Stimulated activated naive CD8-positive, alpha-beta T cell treated with anti-CD3 and anti-CD28 coated beads, Interleukin-15, amount 100 ng/mL, for 72 hours (primary cell): ENCODE results near the gene TRMT10B.
"Not testable (repeated sequence)": the region's sequence is repeated elsewhere in the genome, so short reads cannot be mapped to it uniquely, and the experiment has no call there.

Experiments
- ATAC-seq: fragments of 150-1000 bp; cut with Tn5 transposase; 2 replicates; pipeline ENCODE4 v1.10.0; 2021; ENCODE audit warnings: mild to moderate bottlenecking, moderate library complexity
- DNase-seq, 2 donors: peaks; one replicate each; pipeline ENCODE4 v3.0.0; 2021 to 2022
- H3K27ac Mint-ChIP-seq, 2 donors: one replicate each; pipeline ENCODE4 v1.8.0; 2022; ENCODE audit warnings: mild to moderate bottlenecking in 2 of 2, mixed read lengths in 2 of 2, moderate library complexity in 2 of 2
- H3K27me3 Mint-ChIP-seq: one replicate; pipeline ENCODE4 v1.8.0; 2022; ENCODE audit warnings: mixed read lengths
- H3K4me1 Mint-ChIP-seq: one replicate; pipeline ENCODE4 v1.8.0; 2022; ENCODE audit warnings: mild to moderate bottlenecking, mixed read lengths
- H3K4me3 Mint-ChIP-seq, 2 donors: one replicate each; pipeline ENCODE4 v1.8.0; 2022; ENCODE audit warnings: mild to moderate bottlenecking in 2 of 2, mixed read lengths in 2 of 2, moderate library complexity in 1 of 2
- H3K9me3 Mint-ChIP-seq, 2 donors: one replicate each; pipeline ENCODE4 v1.8.0; 2022; ENCODE audit warnings: mixed read lengths in 2 of 2

The TRMT10B gene

DNA sequence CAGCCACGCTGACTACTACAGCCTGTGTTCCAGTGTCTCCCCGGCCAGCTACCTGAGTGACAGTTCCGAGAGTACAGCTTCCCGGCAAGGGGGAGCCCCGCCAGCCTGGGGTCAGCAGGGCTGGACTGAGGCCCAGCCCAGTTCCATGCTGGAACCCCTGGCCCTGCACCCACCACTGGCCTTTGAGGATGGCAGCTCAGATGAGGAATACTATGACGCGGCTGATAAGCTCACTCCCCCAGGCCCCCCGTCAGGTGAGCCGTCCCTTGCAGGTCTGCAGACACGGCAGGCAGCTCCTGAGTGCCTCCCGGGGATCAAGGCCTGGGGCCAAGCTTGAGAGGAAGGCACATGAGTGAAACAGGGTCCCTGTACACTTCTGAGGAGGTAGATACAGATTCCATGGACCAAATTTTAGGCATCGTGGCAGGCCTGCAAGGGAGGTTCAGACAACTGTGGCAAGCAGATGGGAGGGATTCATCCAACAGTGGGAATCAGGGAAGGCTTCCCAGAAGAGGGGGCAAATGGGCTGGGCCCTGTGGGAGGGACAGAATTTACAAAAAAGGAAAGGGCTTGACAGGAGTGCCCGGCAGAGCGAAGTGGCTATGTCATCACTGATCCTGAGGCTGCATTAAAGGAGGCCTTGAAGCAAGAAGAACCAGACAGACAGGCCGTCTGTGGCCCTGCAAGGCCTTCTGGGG lies 12.8 kb upstream of the TRMT10B start:
- Mint-ChIP-seq H3K27me3 (no peaks in the 10 kb centered on the region), H3K4me3 (no peak overlapping the region), H3K4me1 (no peaks in the 10 kb centered on the region), H3K27ac (peak overlapping the region in 1 of 2 donors; percentile 83), H3K9me3 (no peaks in the 10 kb centered on the region)
- ATAC-seq (no peak), DNase-seq (no peak)

DNA sequence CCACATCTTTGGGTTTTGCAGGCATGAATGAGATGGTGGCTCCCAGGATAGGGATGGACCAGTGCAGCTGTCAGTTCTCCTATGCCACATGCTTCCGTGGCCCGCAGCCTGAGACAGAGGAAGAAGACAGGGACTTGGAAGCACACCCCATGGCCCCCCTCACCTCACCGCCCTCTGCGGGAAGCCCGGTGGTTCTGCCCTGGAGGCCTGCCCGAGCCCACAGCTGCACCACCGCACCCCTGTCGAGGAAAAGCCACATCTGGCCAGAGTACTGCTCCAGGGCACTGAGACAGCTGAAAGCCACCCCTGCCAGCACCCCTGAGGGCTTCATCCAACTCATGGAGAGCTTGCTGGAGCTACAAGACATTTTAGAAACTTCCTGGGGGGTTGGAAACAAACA lies 7.6 kb upstream of the TRMT10B start:
- no peaks in the 10 kb centered on the region for H3K4me1 Mint-ChIP-seq
- ATAC-seq (no peak), DNase-seq (no peak)
- H3K27ac Mint-ChIP-seq, result no peak overlapping the region
- no peak overlapping the region for H3K4me3 Mint-ChIP-seq
- no peaks in the 10 kb centered on the region for H3K9me3 Mint-ChIP-seq
- no peaks in the 10 kb centered on the region for H3K27me3 Mint-ChIP-seq

DNA sequence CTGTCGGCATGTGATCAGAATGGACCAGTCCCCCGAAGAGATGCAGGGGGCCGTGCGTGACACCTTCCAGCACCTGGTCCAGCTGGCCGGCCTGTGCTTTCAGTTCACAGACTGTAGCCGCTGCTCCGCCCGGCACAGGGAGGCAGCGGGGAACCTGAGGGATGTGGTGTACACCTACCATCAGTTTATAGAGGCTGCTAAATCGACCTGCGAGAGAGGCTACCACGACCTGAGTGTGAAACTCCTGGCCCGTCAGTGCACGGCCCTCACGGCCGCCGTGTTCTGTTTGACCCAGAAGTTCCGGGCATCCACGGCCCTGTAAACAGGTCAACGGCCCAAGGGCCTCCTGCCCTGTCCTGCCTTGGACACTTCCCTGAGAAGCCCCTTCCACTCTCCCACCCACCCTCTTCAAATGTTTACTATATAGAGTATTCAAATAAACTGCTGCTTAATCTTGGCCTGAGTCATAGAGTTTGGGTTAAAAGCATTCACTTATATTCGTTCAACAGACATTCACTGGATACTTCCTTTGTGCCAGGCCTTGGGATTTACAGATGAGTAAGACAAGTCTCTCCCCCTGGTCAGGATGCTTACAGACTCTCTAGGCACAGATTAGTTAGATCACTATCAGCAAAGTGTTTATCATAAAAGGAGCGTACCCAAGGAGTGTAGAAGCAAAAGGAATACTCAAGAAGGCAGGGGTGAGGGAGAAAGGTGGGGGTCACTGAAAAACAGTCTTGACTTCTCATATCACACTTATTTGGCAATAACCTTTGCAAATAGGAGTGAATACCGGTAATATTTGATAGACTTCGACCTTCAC lies 6.9 kb upstream of the TRMT10B start:
- Mint-ChIP-seq H3K9me3 (no peaks in the 10 kb centered on the region), H3K27ac (peak overlapping the region in 1 of 2 donors; percentile 62), H3K27me3 (no peaks in the 10 kb centered on the region), H3K4me3 (no peak overlapping the region), H3K4me1 (no peaks in the 10 kb centered on the region)
- ATAC-seq (no peak), DNase-seq (no peak)

DNA sequence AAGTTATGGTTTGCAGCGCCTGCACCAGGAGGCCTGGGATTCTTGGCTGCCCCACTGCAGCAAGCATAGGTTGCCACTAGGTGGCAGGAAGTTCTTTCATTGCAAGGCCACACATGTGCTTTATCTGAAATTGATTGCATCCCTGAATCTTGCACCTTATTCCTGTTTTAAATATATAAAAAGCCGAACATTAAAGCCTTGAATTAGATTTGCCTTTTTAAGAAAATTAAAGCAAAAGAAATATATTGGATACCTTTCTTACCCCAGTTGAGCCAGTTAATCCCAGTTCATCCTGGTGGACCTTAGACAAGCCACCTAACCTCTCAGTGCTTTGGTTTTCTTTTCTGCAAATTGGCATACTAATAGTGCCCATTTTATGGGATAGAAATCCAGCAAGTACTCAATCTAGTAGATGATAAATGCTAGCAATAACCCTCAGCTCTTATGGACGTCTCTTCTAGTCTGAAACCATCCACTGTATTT lies 6.3 kb upstream of the TRMT10B start:
- Mint-ChIP-seq H3K27me3 (no peaks in the 10 kb centered on the region), H3K4me1 (no peaks in the 10 kb centered on the region), H3K4me3 (no peak overlapping the region), H3K27ac (peak overlapping the region in 1 of 2 donors; percentile 62), H3K9me3 (no peaks in the 10 kb centered on the region)
- DNase-seq, result peak; percentile 42 to 64
- ATAC-seq, result peak; percentile 82

DNA sequence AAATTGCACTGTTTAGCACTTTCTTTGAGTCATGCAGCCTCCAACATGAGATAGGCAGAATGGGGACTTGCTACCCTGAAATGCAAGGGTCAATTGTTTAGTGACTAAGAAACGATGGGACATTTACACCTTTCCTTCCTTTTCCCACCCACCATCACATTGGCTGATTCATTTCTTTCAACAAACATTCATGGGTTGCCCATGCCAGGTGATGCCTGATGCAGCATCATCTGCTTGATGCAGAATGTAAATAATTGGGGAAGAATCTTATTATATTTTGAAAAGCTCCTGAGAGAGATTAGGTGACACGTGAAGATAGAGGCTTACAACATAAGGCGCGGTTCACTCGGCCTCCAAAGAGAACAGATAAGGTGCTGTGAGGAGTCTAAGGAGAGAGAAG lies 4.5 kb upstream of the TRMT10B start:
- Mint-ChIP-seq H3K4me3 (no peak overlapping the region), H3K9me3 (peaks cover 0 to 3% of the 10 kb centered on the region in 2 donors), H3K4me1 (peaks cover 9% of the 10 kb centered on the region), H3K27me3 (no peaks in the 10 kb centered on the region), H3K27ac (no peak overlapping the region)
- no peak for DNase-seq
- ATAC-seq, result no peak

DNA sequence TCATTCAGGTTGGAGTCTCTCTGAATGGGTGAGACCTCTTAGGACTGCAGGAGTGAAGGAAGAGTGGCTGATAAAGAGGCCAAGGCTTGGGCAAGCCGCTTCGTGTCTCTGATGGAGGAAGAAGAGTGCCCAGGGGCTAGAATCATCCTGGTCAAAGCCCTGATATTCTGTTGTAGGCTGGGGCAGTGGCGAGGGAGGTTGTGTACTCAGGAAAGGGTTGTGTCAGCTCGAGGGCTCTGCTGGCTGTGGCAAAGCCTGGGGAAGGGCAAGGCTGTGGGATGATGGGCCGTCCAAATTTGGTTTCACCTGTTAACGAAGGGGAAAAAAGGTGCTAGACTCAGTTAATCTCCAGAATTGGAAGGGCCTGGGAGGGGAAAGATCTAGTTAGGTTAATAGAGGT lies 2.4 kb upstream of the TRMT10B start:
- Mint-ChIP-seq H3K27ac (no peak overlapping the region), H3K4me3 (no peak overlapping the region), H3K4me1 (peaks cover 28% of the 10 kb centered on the region), H3K27me3 (no peaks in the 10 kb centered on the region), H3K9me3 (peaks cover 0 to 3% of the 10 kb centered on the region in 2 donors)
- ATAC-seq, result no peak
- no peak for DNase-seq

DNA sequence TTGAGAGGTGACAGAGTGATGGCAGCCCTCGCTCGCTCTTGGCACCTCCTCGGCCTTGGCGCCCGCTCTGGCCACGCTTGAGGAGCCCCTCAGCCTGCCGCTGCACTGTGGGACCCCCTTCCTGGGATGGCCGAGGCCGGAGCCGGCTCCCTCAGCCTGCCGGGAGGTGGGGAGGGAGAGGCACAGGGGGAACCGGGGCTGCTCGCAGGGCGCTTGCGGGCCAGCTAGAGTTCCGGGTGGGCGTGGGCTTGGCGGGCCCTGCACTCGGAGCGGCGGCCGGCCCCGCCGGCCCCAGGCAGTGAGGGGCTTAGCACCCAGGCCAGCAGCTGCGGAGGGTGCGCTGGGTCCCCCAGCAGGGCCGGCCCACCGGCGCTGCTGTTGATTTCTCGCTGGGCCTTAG lies 1.9 kb upstream of the TRMT10B start:
- H3K9me3 Mint-ChIP-seq, H3K4me3 Mint-ChIP-seq, H3K27ac Mint-ChIP-seq, DNase-seq, H3K27me3 Mint-ChIP-seq, ATAC-seq: not testable (repeated sequence)
- H3K4me1 Mint-ChIP-seq, result peaks cover 30% of the 10 kb centered on the region

DNA sequence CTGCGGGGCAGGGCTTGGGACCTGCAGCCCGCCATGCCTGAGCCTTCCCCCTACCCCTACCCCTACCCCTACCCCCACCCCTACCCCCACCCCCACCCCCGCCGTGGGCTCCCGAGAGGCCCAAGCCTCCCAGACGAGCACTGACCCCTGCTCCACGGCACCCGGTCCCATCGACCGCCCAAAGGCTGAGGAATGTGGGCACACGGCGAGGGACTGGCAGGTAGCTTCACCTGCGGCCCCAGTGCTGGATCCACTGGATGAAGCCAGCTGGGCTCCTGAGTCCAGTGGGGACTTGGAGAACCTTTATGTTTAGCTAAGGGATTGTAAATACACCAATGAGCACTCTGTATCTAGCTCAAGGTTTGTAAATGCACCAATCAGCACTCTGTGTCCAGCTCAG lies 1.5 kb upstream of the TRMT10B start:
- H3K9me3 Mint-ChIP-seq, DNase-seq, H3K27ac Mint-ChIP-seq, ATAC-seq, H3K4me3 Mint-ChIP-seq, H3K27me3 Mint-ChIP-seq: not testable (repeated sequence)
- peaks cover 30% of the 10 kb centered on the region for H3K4me1 Mint-ChIP-seq

DNA sequence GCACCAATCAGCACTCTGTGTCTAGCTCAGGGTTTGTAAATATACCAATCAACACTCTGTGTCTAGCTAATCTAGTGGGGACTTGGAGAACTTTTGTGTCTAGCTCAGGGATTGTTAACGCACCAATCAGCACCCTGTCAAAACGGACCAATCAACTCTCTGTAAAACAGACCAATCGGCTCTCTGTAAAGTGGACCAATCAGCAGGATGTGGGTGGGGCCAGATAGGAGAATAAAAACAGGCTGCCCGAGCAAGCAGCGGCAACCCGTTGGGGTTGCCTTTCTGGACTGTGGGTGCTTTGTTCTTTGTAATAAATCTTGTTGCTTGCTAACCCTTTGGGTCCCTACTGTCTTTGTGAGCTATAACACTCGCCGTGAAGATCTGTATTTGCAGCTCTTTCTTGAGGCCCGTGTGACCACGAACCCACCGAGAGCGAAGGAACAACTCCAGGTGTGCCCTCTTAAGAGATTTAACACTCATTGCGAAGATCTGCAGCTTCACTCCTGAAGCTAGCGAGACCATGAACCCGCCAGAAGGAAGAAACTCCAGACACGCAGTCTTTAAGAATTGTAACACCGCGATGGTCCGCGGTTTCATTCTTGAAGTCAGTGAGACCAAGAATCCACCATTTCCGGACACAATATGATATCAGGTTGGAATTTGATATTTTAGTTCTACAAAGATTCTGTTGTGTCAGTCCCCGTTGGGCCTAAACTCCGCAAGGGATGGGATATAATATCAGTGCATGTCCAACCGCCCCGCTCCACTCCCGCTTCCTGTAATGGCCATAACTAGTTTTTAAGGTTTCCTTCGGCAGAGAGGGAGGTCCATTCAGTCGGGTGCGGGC lies 740 bp upstream of the TRMT10B start:
- H3K9me3 Mint-ChIP-seq, result peaks cover 0 to 3% of the 10 kb centered on the region in 2 donors
- H3K27ac Mint-ChIP-seq, result peak overlapping the region; percentile 96 to 97
- ATAC-seq, result no peak
- DNase-seq, result peak; percentile 10 to 31
- peaks cover 30% of the 10 kb centered on the region for H3K4me1 Mint-ChIP-seq
- peak overlapping the region; percentile 83 to 92 for H3K4me3 Mint-ChIP-seq
- H3K27me3 Mint-ChIP-seq, result no peaks in the 10 kb centered on the region

DNA sequence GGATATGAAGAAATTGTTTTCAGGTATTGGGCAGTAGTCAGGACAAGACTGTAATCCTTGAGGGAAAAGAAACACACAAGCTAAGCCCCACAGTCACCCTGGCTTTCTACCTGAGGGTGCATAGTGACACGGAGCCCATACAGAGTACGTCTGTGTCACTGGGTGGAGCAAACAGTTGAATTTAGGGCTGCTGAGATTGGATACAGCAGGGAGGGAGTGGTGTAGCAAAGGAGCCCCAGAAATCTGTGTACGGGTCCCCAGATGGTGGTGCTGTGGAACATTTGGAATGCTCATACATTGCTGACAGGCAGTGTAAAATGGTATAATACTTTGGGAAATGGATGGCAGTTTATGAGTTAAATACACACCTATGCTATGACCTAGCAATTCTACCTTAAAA lies 5.1 kb downstream of the TRMT10B start:
- no peak overlapping the region for H3K27ac Mint-ChIP-seq
- peaks cover 33% of the 10 kb centered on the region for H3K4me1 Mint-ChIP-seq
- no peak overlapping the region for H3K4me3 Mint-ChIP-seq
- ATAC-seq, result no peak
- no peaks in the 10 kb centered on the region for H3K9me3 Mint-ChIP-seq
- DNase-seq, result no peak
- no peaks in the 10 kb centered on the region for H3K27me3 Mint-ChIP-seq

DNA sequence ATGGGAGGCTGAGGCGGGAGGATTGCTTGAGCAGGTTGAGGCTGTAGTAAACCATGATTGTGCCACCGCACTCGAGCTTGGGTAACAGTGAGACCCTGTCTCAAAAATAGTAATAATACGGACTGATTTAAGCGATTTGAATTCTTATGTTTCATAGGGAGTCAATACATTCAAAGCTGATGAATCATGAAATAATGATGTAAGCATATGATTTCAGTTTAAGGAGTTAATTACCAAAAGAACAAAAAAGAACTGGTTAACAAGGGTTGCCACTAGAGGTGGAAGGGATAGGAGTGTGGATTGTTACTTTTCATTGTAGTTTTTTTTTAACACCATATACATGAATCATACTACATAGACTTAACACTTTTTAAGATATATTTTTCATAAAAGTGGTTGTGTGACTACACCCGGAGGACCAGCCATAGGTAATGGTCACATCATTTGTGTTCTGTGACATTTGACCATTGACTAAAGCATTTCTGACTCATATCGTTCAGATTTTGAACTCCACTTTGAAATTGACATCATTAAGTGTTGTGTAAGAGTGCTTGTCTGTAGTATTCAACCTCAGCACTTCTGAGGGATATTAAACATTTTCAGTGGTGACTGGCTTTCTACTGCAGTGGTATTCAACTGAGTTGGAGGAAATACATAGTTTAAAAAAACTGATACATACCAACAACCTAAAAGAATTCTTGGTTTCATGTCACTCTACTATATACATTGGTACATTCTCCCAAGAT lies 7.0 kb downstream of the TRMT10B start:
- DNase-seq (no peak), ATAC-seq (no peak)
- Mint-ChIP-seq H3K27me3 (no peaks in the 10 kb centered on the region), H3K4me1 (peaks cover 17% of the 10 kb centered on the region), H3K4me3 (no peak overlapping the region), H3K27ac (peak overlapping the region in 1 of 2 donors; percentile 2), H3K9me3 (no peaks in the 10 kb centered on the region)

DNA sequence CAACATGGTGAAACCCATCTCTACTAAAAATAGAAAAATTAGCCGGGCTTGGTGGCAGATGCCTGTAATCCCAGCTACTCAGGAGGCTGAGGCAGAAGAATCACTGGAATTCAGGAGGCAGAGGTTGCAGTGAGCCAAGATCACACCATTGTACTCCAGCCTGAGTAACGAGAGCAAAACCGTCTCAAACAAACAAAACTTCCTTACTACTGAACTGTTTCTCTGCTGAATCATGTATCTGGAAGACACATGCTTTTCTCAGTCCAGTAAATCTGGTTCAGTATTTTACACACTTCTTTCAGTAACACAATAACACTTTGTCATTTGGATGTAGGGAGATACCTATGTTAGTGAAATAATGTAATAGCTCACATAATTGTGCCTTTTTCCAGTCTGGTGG lies 7.9 kb downstream of the TRMT10B start:
- Mint-ChIP-seq H3K27ac (no peak overlapping the region), H3K4me3 (no peak overlapping the region), H3K4me1 (peaks cover 9% of the 10 kb centered on the region), H3K9me3 (no peaks in the 10 kb centered on the region), H3K27me3 (no peaks in the 10 kb centered on the region)
- DNase-seq (no peak), ATAC-seq (no peak)

DNA sequence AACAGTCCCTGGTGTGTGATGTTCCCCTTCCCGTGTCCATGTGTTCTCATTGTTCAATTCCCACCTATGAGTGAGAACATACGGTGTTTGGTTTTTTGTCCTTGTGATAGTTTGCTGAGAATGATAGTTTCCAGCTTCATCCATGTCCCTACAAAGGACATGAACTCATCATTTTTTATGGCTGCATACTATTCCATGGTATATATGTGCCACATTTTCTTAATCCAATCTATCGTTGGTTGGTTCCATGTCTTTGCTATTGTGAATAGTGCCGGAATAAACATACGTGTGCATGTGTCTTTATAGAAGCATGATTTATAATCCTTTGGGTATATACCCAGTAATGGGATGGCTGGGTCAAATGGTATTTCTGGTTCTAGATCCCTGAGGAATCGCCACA lies 11.7 kb downstream of the TRMT10B start:
- H3K9me3 Mint-ChIP-seq, DNase-seq, ATAC-seq, H3K27ac Mint-ChIP-seq, H3K4me3 Mint-ChIP-seq, H3K27me3 Mint-ChIP-seq, H3K4me1 Mint-ChIP-seq: not testable (repeated sequence)

DNA sequence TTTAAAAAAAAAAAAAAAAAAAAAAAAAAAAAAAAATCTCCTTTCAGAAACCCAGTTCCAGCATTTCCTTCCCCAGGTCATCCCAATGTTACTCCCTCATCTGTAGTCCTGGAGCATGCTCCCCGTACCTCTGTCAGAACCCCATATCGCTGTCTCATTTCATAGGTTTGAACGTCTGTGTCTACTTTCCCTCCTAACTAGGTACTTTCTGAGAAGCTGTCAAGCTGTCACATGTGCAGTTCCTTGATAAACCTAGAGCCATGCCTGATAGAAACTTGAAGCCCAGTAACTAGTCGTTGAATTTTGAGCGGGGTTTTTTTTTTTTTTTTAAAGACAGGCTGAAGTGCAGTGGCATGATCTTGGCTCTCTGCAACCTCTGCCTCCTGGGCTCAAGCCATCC lies 15.7 kb downstream of the TRMT10B start:
- no peaks in the 10 kb centered on the region for H3K9me3 Mint-ChIP-seq
- no peak overlapping the region for H3K27ac Mint-ChIP-seq
- ATAC-seq (no peak), DNase-seq (no peak)
- no peaks in the 10 kb centered on the region for H3K4me1 Mint-ChIP-seq
- no peaks in the 10 kb centered on the region for H3K27me3 Mint-ChIP-seq
- H3K4me3 Mint-ChIP-seq, result no peak overlapping the region

DNA sequence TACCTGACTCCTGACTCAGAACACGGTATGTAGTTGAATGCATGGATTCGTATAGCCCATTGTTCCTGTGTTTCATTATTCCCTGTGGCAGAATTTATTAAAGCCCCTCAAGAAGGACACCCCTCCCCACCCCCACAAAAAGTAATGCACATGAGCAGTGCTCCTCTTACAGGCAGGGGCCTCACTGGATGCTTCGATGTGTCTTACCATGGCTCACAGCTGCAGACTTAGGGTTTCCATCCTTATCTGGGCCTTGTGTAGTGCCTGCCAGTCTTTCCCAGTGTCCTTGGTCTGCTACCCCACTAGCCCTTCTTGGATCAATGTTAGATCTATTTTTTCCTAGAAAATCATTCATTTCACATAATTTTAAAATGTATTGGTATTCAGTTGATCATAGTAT lies 16.4 kb downstream of the TRMT10B start:
- Mint-ChIP-seq H3K9me3 (no peaks in the 10 kb centered on the region), H3K4me1 (no peaks in the 10 kb centered on the region), H3K27me3 (no peaks in the 10 kb centered on the region), H3K4me3 (no peak overlapping the region), H3K27ac (no peak overlapping the region)
- DNase-seq (no peak), ATAC-seq (no peak)
